GM18499 (cell line): ENCODE results near the gene BCL11B.

ENCODE experiments used
- ATAC-seq: cut with Tn5 transposase; IDR thresholded peaks from one replicate; pipeline ENCODE4 v1.9.1; 2021; ENCODE audit warnings: moderate number of reproducible peaks; ENCODE audit not compliant: insufficient read depth, unreplicated experiment

The BCL11B gene

DNA sequence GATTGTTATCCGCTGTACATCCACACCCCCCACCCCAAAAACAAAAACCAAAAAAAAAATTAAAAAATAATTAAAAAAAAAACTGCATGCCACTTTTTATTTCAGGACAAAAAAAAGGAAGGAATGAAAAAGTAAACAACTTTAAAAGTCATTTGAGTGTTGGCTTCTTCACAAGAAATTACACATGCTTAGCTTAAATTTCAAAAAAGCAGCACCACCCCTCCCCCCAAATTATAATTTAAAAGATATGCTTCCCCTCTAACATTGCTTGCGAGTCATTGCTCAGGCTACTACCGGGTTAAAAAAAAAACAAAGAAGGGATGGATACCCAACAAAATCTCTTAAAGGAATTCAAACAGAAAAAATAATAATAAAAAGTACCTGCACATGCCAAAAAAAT lies 98.5 kb downstream of the BCL11B start:
- ATAC-seq: no peak

DNA sequence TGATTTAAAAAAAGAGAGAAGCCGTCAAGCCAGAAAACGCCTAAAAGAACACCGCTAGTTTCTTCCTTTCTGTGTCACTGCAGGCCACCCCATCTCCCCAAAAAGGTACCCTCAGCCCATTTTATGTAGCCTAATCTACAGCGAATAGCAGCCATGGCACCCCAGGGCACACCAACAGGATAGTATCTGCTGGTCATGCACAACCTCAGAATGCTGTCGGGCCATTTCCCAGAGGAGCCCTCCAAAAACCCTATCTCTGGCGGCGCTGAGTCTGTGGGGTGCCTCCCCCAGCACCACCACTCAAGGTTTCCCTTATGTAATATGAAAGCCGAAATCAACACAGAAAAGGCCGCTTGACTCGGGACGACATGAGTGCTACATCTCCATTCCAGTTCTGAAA lies 98.9 kb downstream of the BCL11B start:
- no peak for ATAC-seq

- ATAC-seq: no peak
These were observed 100.6 kb downstream of the BCL11B start for GRCh38 chr14:99171396-99171795.

- ATAC-seq: no peak
These were observed 102.1 kb downstream of the BCL11B start for GRCh38 chr14:99169776-99170356.

GRCh38 chr14:99168330-99168729 lies 103.7 kb downstream of the BCL11B start:
- no peak for ATAC-seq

DNA sequence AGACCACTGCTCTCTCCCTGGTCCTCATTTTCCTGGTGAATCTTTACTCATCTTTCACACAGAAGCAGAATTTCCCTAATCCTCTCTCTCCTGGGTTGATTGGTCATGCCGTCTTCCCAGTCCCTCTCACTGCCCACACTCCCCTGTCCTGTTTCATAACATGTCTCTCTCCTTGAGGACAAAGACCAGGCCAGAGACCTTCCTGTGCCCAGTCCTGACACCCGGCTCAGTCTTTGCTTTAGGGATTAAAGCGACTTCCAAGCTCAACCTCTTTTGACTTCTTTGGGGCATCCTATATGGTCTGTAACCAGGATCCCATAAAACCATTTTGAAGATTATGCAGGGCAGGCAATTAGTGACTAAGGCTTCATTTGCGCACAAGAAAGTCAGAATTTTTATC lies 105.5 kb downstream of the BCL11B start:
- no peak for ATAC-seq

DNA sequence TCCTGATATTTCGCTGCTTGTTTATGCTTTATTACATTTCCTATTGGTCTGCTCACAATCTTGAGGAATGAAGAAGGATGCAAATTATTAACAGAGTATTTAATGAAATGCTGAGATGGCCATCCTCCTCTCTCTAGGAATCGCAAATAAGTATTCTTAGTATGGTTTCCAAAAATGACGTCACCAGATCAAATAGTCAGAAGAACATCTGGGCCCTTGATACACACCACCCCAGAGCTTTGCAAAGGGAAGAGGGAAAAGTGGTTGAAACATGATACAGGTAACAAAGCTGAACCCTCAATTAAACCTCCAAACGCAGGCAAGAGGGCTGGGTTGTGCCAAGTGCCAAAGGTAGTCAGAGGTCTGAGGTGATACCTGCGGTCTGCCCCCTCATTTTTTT lies 107.3 kb downstream of the BCL11B start:
- no peak for ATAC-seq

GRCh38 chr14:99163446-99163845 lies 108.6 kb downstream of the BCL11B start:
- no peak for ATAC-seq

DNA sequence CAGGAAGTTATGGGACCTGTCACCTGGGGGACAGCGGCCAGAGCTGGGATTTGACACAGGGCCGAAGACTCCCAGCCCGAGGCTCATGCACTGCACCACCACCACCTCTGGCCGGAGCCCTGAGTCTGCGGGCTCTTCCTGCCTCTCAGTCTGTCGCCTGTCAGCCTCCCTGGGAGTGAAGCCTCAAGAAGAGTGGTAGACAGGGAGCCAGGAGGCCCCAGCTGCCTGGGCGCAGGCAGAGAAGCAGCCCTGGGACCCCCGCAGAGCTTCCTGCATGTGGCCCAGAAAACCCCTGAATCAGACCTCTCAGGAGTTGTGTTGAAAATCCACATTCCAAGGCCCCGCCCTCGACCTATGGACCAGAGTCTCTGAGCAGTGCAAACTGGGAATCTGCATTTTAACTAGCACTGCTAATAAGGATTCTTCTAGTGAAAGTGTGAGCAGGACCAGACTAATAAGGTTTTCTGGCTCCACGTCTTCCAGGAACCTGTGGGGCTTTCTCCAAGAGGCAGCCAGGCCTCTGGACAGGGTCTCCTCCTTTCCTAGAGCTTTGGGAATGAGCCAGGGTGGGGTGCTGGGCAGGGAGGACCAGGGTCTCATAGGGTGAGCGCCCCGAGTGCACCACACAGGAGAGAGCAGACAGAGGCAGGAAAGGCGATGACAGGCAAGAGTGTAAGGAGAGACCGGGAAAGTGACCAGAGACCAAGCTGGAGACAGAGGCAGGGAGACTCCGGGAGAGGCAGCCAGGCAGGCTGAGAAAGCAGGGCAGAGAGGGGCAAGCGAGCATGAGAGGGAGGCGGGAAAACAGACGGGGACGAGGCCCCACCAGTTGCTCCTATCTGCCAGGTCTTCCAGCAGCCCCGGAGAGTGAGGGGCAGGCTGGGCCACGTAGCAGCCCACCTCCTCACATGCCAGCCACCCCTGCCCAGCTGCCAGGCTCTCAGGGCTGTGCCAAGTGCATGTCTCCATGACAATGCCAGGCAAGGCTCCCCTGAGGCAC lies 112.4 kb downstream of the BCL11B start:
- no peak for ATAC-seq

GRCh38 chr14:99158646-99159165 lies 113.3 kb downstream of the BCL11B start:
- no peak for ATAC-seq

DNA sequence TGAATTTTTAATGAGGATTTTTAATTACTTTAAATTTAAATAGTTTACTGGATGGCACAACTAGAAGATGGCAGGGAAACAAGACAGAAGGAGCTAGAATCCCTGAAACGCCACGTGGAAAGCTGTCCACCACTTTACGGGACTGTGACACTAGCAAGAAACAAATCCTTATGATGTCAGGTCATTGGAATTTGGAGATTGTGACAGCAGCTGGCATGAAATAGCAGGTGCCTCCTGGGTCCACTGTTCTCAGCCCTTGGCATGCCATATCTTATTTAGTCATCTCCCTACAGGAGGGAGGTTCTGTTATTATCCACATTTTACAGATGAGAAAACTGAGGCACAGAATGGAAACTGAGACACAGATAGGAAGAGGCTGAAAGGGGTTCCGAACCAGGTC lies 113.8 kb downstream of the BCL11B start:
- ATAC-seq: no peak

DNA sequence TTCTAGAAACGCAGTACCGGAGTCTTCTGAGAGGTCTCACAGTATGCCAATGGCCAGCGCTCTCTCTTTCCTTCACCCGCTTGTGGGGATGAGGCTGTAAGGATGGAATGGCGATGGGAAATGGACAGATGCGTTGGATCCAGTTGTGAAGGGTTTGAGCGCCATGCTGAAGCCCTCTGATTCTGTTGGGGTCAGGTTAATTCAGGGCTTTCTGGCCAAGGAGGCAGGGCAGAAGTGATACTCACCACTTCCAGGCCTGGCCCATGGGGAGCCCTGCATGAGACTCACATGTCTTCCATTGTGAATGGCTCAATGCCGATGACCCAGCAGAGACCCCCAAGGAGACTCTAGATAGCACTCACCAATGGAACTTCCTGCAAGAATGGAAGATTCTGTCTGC lies 114.3 kb downstream of the BCL11B start:
- no peak for ATAC-seq

- ATAC-seq: no peak
These were observed 114.8 kb downstream of the BCL11B start for GRCh38 chr14:99157246-99157645.

DNA sequence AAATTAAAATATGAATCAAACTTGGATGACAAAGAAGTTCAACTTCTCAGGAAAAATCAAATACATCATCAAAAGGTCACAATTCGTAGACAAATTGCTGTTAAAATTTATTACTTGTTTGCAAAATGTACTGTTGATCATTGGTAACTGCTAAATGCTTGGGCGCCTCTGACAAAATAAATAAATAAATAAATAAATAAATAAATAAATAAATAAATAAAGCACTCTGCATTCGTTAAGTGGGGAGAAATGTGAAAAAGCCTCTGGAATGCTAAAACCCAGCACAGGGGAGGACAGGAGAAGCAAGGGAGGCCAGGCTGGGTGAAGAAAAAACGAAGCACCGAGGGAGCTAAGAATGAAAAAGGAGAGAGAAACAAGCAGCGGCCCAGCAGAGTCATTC lies 115.2 kb downstream of the BCL11B start:
- no peak for ATAC-seq

DNA sequence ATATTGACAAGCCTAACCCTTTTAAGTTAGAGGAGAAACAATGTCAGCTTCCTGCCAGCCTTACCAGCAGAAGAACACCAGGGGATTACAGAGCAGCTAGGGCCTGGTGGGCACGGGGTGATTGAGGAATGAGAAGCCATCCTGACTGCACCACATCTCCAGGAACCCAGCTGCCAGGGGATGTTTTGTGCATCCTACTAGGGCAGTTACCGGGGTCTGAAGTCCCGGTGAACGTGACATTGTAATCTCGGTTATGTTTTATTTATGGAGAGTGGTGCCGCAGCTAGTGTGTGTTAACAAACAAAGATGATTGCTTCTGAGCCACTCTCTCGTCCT lies 115.9 kb downstream of the BCL11B start:
- no peak for ATAC-seq

DNA sequence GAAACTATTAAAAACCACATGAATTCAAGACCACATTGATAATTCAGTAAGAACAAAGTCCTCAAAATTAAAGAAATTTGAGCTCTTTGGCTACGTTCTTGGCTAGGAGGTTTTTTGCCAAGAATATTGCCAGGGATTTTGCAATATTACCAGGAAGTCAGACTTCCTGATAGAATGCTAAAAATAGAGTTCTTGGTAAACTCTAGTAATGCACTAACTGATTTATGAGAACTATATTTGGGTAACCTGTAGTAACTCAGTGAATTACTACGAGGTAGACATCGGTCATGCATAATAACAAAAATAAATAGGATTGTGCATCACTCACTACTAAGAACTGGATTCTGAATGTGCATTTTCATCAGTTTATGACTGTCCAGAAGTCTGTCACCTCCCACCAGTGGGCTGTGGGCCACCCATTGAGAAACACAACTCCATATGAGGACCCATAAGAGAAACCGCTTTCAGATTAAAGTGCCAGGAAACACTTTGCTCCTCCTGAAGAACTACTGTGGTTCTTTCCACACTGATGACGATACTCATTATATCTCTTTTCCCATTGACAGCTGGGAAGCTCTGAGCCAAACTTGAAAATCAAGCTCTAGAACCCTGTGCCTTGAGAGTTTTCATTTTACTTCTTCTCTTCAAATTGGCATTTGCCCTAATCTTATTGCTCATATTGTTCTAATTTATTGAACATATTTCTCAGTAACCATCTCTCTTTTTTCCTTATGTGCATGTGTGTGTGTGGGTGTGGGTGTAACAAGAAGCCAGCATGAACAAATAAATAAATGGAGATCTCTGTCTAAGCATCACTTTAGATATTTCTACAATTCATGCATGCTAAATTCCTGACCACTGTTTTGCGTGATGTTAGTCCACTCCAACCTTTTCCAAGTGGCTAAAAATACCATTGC lies 116.6 kb downstream of the BCL11B start:
- no peak for ATAC-seq

DNA sequence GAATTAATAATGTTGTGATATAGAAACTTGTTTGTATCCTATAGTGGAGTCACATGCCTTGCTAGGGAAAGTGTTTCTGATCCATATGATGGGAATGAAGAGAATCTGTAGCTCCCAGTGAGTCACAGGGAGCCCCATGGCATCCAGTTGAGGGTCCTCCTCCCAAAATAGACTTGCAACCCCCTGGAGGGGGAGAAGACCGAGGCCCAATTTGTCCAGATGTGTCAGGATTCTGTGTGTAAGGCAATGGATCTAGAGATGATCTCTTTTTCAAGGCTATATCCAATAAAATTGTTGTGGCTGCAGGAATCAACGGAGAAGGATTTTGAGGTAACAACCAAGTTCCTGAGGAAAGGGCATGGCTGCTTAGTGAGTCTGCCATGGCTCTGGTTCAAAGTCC lies 121.8 kb downstream of the BCL11B start:
- ATAC-seq: no peak

- no peak for ATAC-seq
These were observed 123.0 kb downstream of the BCL11B start for GRCh38 chr14:99148861-99149610.

DNA sequence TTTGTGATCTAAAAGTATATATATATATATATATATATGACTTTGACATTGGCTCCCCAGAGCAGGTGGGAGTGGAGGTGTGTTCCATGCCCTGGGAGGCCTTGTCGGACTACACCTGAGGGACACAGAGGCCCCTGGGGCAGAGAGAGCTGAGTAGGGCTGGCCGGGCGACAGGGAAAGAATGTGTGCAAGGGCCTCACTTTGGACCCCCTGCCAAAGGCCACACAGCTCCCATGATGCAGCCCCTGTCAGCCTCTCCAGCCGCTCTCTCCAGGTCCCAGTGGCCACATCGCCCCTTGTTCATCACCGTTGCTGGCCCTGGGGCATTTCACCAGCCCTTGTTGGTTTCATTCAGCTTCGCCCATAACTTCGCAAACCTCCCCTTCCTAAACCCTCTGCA lies 123.9 kb downstream of the BCL11B start:
- ATAC-seq: no peak

GRCh38 chr14:99147366-99147740 lies 124.6 kb downstream of the BCL11B start:
- no peak for ATAC-seq
